ENCODE measurements around the gene WDR31. TPM values are rescaled to one million over a fixed set of nuclear protein-coding genes. Genes with fewer than 3 reads are reported as not detected.
"Not testable (repeated sequence)": the region's sequence is repeated elsewhere in the genome, so short reads cannot be mapped to it uniquely, and the experiment has no call there.

The WDR31 gene
- total RNA-seq, 3 donors from 2014 or later (not counting 1 experiment from before 2014, with no cell fraction given): 0.16 to 0.55 (median 0.19) TPM

DNA sequence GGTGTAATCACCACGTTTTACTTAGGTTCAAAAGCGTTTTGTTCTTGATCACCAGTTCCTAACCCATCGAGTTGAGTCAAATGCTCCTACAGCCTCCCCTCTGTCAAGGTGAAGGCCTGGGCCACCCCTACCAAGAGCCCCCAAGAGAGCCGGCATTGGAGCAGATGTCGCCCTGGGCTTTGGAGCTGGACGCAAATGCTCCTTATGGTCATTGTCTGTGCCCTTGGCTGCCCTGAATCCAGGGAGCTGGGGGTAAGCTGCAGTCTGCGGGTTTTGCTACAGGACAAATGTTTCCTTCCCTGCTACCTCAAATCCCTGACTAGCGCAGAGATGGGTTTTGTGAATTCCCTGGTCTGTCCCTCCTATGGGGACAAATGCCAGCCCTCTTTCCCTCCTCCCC is 41.8 kb downstream of the WDR31 start:
- Mint-ChIP-seq H3K27ac (no peak overlapping the region), H3K4me3 (no peak overlapping the region), H3K9me3 (no peaks in the 10 kb centered on the region), H3K36me3 (no peaks in the 10 kb centered on the region), H3K27me3 (ENCODE audit: low read depth in 2 of 2) (peaks cover 7 to 26% of the 10 kb centered on the region in 2 donors), H3K4me1 (no peaks in the 10 kb centered on the region)
- Histone ChIP-seq H3K36me3 (ENCODE audit: control insufficient read depth, insufficient read depth, low read length) (peaks cover 3% of the 10 kb centered on the region), H3K9me3 (ENCODE audit: control insufficient read depth, insufficient read depth, low read length) (no peaks in the 10 kb centered on the region), H3K4me3 (ENCODE audit: low read length) (no peak overlapping the region), H3K27me3 (ENCODE audit: control insufficient read depth, insufficient read depth, low read length) (no peaks in the 10 kb centered on the region), H3K27ac (ENCODE audit: low read length) (no peak overlapping the region), H3K4me1 (ENCODE audit: control insufficient read depth, insufficient read depth, low read length) (no peaks in the 10 kb centered on the region)
- ATAC-seq (no peak), DNase-seq (no peak)
- no peak for TF ChIP-seq CTCF (IDR thresholded peaks at IDR 0.05)
- WGBS (ENCODE audit: insufficient coverage): 94% methylated on average over 8 of the region's 8 CpGs
- intact Hi-C loops (cut with micrococcal nuclease): loop anchor here (10.0 kb wide), 1 partner anchor 46 kb away; the partner anchor contains the start of genes BSPRY and WDR31

DNA sequence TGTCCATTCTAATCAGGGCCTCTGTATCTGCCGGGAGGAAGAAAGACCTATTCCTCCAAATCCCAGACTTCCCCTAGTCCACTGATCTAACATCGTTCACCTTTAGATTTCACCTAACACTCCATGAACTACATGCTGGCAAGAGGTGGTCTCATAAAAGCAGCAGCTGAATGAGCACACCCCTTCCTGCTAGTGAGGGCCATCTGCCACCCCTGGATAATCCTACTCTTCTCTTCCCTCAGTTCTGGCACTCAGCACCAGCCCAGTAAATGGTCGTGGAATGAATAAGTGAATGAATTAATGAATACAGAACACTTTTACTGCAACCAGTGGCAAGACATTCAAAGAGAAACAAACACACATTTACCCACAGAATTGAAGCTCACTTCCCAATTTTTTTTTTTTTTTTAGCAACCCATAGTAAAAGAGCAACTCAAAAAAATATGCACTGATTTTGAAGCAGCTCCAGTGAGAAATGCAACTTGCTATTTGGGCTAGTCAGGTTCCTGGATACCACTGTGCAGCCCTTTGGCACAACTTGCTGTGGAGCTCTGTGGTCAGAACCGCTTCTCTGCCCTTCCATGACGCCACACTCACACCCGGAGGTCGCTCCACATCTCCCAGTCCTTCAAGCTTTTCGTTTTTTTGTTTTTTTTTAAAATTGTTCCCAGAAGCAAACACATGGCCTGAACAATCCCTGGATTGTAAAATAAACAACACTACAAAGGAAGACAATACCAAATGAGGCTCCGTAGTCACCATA is 43.1 kb downstream of the WDR31 start:
- no peak for ATAC-seq

GRCh38 chr9:113296247-113296646 is 43.8 kb downstream of the WDR31 start:
- peaks cover 4 to 18% of the 10 kb centered on the region in 2 donors for H3K27me3 Mint-ChIP-seq (ENCODE audit: low read depth in 2 of 2)
- H3K27me3 ChIP-seq (ENCODE audit: control insufficient read depth, insufficient read depth, low read length); H3K9me3 ChIP-seq (ENCODE audit: control insufficient read depth, insufficient read depth, low read length); H3K4me3 Mint-ChIP-seq; DNase-seq; H3K9me3 Mint-ChIP-seq; H3K36me3 Mint-ChIP-seq; ATAC-seq; H3K27ac ChIP-seq (ENCODE audit: low read length); H3K4me3 ChIP-seq (ENCODE audit: low read length); H3K4me1 Mint-ChIP-seq; H3K4me1 ChIP-seq (ENCODE audit: control insufficient read depth, insufficient read depth, low read length); H3K27ac Mint-ChIP-seq: not testable (repeated sequence)
- H3K36me3 ChIP-seq (ENCODE audit: control insufficient read depth, insufficient read depth, low read length): peaks cover 17% of the 10 kb centered on the region
- WGBS (ENCODE audit: insufficient coverage): 91% methylated on average over 7 of the region's 8 CpGs
- intact Hi-C loops (cut with micrococcal nuclease): loop anchor here (10.0 kb wide), 1 partner anchor 49 kb away; the partner anchor contains the start of genes BSPRY and WDR31

More for the DNA sequence above, 43.1 kb downstream of the WDR31 start:
- 86% methylated on average over 8 of the region's 9 CpGs for WGBS (ENCODE audit: insufficient coverage)
- no peaks in the 10 kb centered on the region for H3K4me1 ChIP-seq (ENCODE audit: control insufficient read depth, insufficient read depth, low read length)
- Mint-ChIP-seq H3K36me3 (no peaks in the 10 kb centered on the region), H3K4me3 (no peak overlapping the region), H3K4me1 (no peaks in the 10 kb centered on the region), H3K27ac (no peak overlapping the region), H3K27me3 (ENCODE audit: low read depth in 2 of 2) (peaks cover 4 to 20% of the 10 kb centered on the region in 2 donors), H3K9me3 (no peaks in the 10 kb centered on the region)
- no peaks in the 10 kb centered on the region for H3K27me3 ChIP-seq (ENCODE audit: control insufficient read depth, insufficient read depth, low read length)
- DNase-seq: no peak
- no peaks in the 10 kb centered on the region for H3K9me3 ChIP-seq (ENCODE audit: control insufficient read depth, insufficient read depth, low read length)
- H3K4me3 ChIP-seq (ENCODE audit: low read length): no peak overlapping the region
- H3K27ac ChIP-seq (ENCODE audit: low read length): no peak overlapping the region
- intact Hi-C loops (cut with micrococcal nuclease): loop anchor here (10.0 kb wide), 1 partner anchor 48 kb away; the partner anchor contains the start of genes BSPRY and WDR31
- no peak for TF ChIP-seq CTCF (IDR thresholded peaks at IDR 0.05)
- peaks cover 12% of the 10 kb centered on the region for H3K36me3 ChIP-seq (ENCODE audit: control insufficient read depth, insufficient read depth, low read length)

GRCh38 chr9:113293285-113293878 is 46.7 kb downstream of the WDR31 start:
- Mint-ChIP-seq H3K4me3 (no peak overlapping the region), H3K36me3 (peaks cover 14% of the 10 kb centered on the region), H3K4me1 (no peaks in the 10 kb centered on the region), H3K27ac (peak overlapping the region in 1 of 2 donors; percentile 29), H3K9me3 (no peaks in the 10 kb centered on the region), H3K27me3 (ENCODE audit: low read depth in 2 of 2) (no peaks in the 10 kb centered on the region)
- DNase-seq (no peak), ATAC-seq (no peak)
- peaks cover 44% of the 10 kb centered on the region for H3K36me3 ChIP-seq (ENCODE audit: control insufficient read depth, insufficient read depth, low read length)
- H3K9me3 ChIP-seq (ENCODE audit: control insufficient read depth, insufficient read depth, low read length): no peaks in the 10 kb centered on the region
- H3K4me3 ChIP-seq (ENCODE audit: low read length): no peak overlapping the region
- H3K4me1 ChIP-seq (ENCODE audit: control insufficient read depth, insufficient read depth, low read length): no peaks in the 10 kb centered on the region
- intact Hi-C loops (cut with micrococcal nuclease): loop anchor here (10.0 kb wide), 1 partner anchor 51 kb away; the partner anchor contains the start of genes BSPRY and WDR31
- WGBS (ENCODE audit: insufficient coverage): 81% methylated on average over 7 of the region's 7 CpGs
- no peak for TF ChIP-seq CTCF (IDR thresholded peaks at IDR 0.05)
- H3K27ac ChIP-seq (ENCODE audit: low read length): no peak overlapping the region
- no peaks in the 10 kb centered on the region for H3K27me3 ChIP-seq (ENCODE audit: control insufficient read depth, insufficient read depth, low read length)

Measured in natural killer cell (primary cell).